Neural cell (in vitro differentiated cells): ENCODE data around the gene CHST6. TPM values are rescaled to one million over a fixed set of nuclear protein-coding genes. Genes with fewer than 3 reads are reported as not detected.
"Not testable (repeated sequence)": the region's sequence is repeated elsewhere in the genome, so short reads cannot be mapped to it uniquely, and the experiment has no call there.

Experiments used
- H2AFZ ChIP-seq: fragments of 200-600, 300-800 bp; sonication (generic), shearing (Covaris generic); 2 replicates; pipeline ENCODE4 v1.6.0; 2014; ENCODE audit warnings: low read depth, mild to moderate bottlenecking, antibody characterized with exemption, low read length, moderate library complexity
- H3F3A ChIP-seq: fragments of 200-600 bp; shearing (Covaris generic); 2 replicates; pipeline ENCODE4 v1.6.1; 2016; ENCODE audit warnings: mild to moderate bottlenecking, moderate library complexity, mixed read lengths, antibody characterized with exemption, low read length; ENCODE audit not compliant: insufficient read depth, poor library complexity, severe bottlenecking
- H3K27ac ChIP-seq: fragments of 200-600, 300-800 bp; sonication (generic), shearing (Covaris generic); 2 replicates; pipeline ENCODE4 v1.5.1; 2014; ENCODE audit warnings: mild to moderate bottlenecking, low read length, moderate library complexity
- H3K27me3 ChIP-seq: fragments of 300-800, 200-600 bp; sonication (generic), shearing (Covaris generic); 2 replicates; pipeline ENCODE4 v1.6.0; 2014; ENCODE audit warnings: mild to moderate bottlenecking, low read depth, low read length, moderate library complexity; ENCODE audit not compliant: insufficient read depth
- H3K36me3 ChIP-seq: fragments of 300-800, 200-600 bp; sonication (generic), shearing (Covaris generic); 2 replicates; pipeline ENCODE4 v1.5.1; 2014; ENCODE audit warnings: mild to moderate bottlenecking, antibody characterized with exemption, low read length, moderate library complexity; ENCODE audit not compliant: insufficient read depth
- H3K4me2 ChIP-seq: fragments of 300-800, 200-600 bp; sonication (generic), shearing (Covaris generic); 2 replicates; pipeline ENCODE4 v1.6.0; 2014; ENCODE audit warnings: mild to moderate bottlenecking, low read length
- H3K4me3 ChIP-seq: fragments of 300-800, 200-600 bp; sonication (generic), shearing (Covaris generic); 2 replicates; pipeline ENCODE4 v1.5.1; 2014; ENCODE audit warnings: mild to moderate bottlenecking, low read length, moderate library complexity
- H3K79me2 ChIP-seq: fragments of 200-600 bp; shearing (Covaris generic); replicated peaks from 2 replicates; pipeline ENCODE4 v1.6.0; 2014; ENCODE audit warnings: mild to moderate bottlenecking, low read length, moderate library complexity; ENCODE audit not compliant: insufficient read depth
- H3K9ac ChIP-seq: fragments of 300-800, 200-600 bp; sonication (generic), shearing (Covaris generic); 2 replicates; pipeline ENCODE4 v1.6.1; 2016; ENCODE audit warnings: mild to moderate bottlenecking, low read length, mixed read lengths
- H3K9me2 ChIP-seq: fragments of 200-600 bp; shearing (Covaris generic); 2 replicates; pipeline ENCODE4 v1.6.1; 2016; ENCODE audit warnings: mild to moderate bottlenecking, low read length, mixed read lengths; ENCODE audit not compliant: insufficient read depth
- H3K9me3 ChIP-seq: fragments of 200-600, 300-800 bp; sonication (generic), shearing (Covaris generic); 2 replicates; pipeline ENCODE4 v1.6.1; 2016; ENCODE audit warnings: mild to moderate bottlenecking, mixed run types, low read length, moderate library complexity, mixed read lengths
- H4K20me1 ChIP-seq: fragments of 200-600 bp; shearing (Covaris generic); 2 replicates; pipeline ENCODE4 v1.6.1; 2016; ENCODE audit warnings: mild to moderate bottlenecking, mixed run types; ENCODE audit not compliant: insufficient read depth
- EP300 ChIP-seq: fragments of 450-650 bp; conservative IDR thresholded peaks from 2 replicates; pipeline ENCODE4 v1.6.1; 2014; ENCODE audit warnings: antibody characterized with exemption, mild to moderate bottlenecking, moderate library complexity; ENCODE audit not compliant: poor library complexity, severe bottlenecking
- EZH2 ChIP-seq: fragments of 200-600, 300-800 bp; shearing (Covaris generic), sonication (generic); IDR thresholded peaks from 2 replicates; pipeline ENCODE4 v1.6.1; 2014; ENCODE audit warnings: antibody characterized with exemption, low read length, borderline replicate concordance, mild to moderate bottlenecking; ENCODE audit not compliant: insufficient read depth, poor library complexity, severe bottlenecking
- MXI1 ChIP-seq: fragments of 450-650 bp; conservative IDR thresholded peaks from 2 replicates; pipeline ENCODE4 v1.6.1; 2014; ENCODE audit warnings: antibody characterized with exemption, mild to moderate bottlenecking; ENCODE audit not compliant: poor library complexity, severe bottlenecking
- POLR2AphosphoS5 ChIP-seq: IDR thresholded peaks from 2 replicates; pipeline ENCODE4 v1.6.1; 2012
- RAD21 ChIP-seq: fragments of 450-650 bp; conservative IDR thresholded peaks from 2 replicates; pipeline ENCODE4 v1.6.1; 2014; ENCODE audit warnings: antibody characterized with exemption, mild to moderate bottlenecking, moderate library complexity
- SMC3 ChIP-seq: fragments of 450-650 bp; conservative IDR thresholded peaks from 2 replicates; pipeline ENCODE4 v1.6.1; 2014; ENCODE audit warnings: antibody characterized with exemption, mild to moderate bottlenecking, moderate library complexity; ENCODE audit not compliant: poor library complexity
- TAF1 ChIP-seq: IDR thresholded peaks from 2 replicates; pipeline ENCODE4 v1.6.1; 2012; ENCODE audit warnings: low read depth
- polyA minus RNA-seq: library from RNA; depleted of rRNA, polyadenylated mRNA; stranded (reverse); fragments of >200 nt; gene quantifications from 2 replicates; pipeline ENCODE4 v1.2.3, GENCODE V29; 2014
- polyA plus RNA-seq: library from polyadenylated mRNA; depleted of rRNA; stranded (reverse); fragments of >200 nt; gene quantifications from 2 replicates; pipeline ENCODE4 v1.2.3, GENCODE V29; 2014
- TF ChIP-seq, protein P1 (sequence below): fragments of 450-650 bp; IDR thresholded peaks from 2 replicates; pipeline ENCODE4 v1.5.1; 2014; ENCODE audit warnings: antibody characterized with exemption, mild to moderate bottlenecking, moderate library complexity; ENCODE audit not compliant: poor library complexity, severe bottlenecking
- TF ChIP-seq, protein P2 (sequence below): IDR thresholded peaks from 2 replicates; pipeline ENCODE4 v1.6.1; 2012; ENCODE audit warnings: borderline replicate concordance

Gene CHST6
- polyA plus RNA-seq, result 0.02 TPM in 1 of 2 replicates, not detected in the other
- 0.12 TPM in 1 of 2 replicates, not detected in the other for polyA minus RNA-seq

DNA sequence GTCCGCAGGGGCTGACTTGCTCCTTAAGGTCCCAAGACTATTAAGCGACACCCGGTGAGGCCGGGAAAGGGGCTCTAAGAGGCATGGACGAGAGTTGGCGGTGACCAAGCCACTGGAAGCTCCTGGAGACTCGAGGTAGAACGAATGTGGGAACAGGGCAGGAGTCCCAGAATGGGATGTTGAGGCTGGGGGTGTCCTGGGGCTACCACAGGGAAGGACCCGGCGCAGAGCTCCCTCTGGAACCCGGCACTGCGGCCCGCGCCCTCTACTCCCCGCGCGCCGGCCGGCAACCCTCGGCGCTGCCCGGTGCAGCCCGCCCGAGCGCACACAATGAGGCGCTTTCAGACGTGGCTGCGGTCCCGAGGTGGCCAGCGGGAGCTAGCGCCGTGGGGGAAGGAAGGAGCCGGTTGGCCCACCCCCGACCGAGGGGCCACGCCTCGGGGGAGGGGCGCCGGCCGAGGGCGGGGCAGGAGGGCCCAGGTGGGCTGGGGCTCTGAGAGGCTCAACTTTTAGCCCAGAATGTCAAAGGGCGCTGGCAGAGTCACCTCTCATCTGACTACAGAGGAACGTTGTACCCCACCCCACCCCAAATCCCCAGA is at the start of gene CHST6:
CHST6 (minus strand) TSS at position 366 of the 599 bp plus-strand sequence. CDS start 15,613 bp downstream, outside the sequence.
- H3K9ac ChIP-seq, result no peak within 1 kb of the TSS
- H4K20me1 ChIP-seq, result no peaks in the 10 kb centered on the region
- H3K4me2 ChIP-seq, result no peak within 1 kb of the TSS
- H3K27me3 ChIP-seq, result peaks cover 15% of the 10 kb centered on the region
- H3K79me2 ChIP-seq, result no peaks in the 10 kb centered on the region
- no peaks in the 10 kb centered on the region for H3K36me3 ChIP-seq
- peak within 1 kb of the TSS; percentile 50 for H3K4me3 ChIP-seq
- no peaks in the 10 kb centered on the region for H3F3A ChIP-seq
- H3K27ac ChIP-seq, result no peak within 1 kb of the TSS
- H2AFZ ChIP-seq, result no peak within 1 kb of the TSS
- no peak for TF ChIP-seq TAF1
- TF ChIP-seq POLR2AphosphoS5, result no peak
- no peaks in the 10 kb centered on the region for H3K9me3 ChIP-seq
- H3K9me2 ChIP-seq, result no peaks in the 10 kb centered on the region

DNA sequence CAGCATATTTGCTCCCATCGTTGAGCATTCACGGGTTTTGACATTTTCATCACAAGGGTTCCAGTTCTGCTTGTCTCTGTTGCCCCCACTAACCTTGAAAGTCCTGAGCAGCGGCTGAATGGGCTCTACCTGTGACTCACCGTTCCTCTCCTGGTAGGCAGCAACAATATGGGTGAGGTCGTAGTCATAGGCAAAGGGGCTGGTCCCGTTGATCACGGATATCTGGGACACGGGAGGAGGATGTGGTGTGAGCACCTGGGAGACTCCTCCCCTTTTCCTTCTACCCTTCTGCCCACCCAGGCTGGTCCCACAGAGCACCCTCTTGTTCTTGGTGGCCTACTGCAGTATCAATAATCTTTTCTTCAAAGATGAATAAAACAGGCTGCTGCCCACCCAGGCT is 47.2 kb upstream of the CHST6 start:
- H3K36me3 ChIP-seq, H3K27me3 ChIP-seq: not testable (repeated sequence)

DNA sequence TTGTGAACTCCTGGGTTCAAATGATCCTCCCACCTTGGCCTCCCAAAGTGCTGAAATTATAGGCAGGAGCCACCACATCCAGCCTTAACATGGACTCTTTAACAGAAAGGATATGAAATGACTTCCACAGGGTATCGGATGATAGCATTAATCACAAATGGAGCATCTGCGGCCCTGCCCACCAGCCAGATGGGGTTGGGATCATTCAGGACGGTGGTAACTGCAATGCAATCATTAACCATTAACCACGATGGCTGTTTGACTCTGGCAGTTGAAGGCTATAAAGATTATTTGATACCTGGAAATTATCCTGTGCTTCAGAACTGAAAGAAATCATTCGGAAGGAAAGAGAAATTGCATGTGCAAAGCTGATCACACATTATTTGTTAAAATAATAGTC is 46.0 kb upstream of the CHST6 start:
- Histone ChIP-seq H3K36me3 (no peaks in the 10 kb centered on the region), H4K20me1 (no peaks in the 10 kb centered on the region), H3K27me3 (no peaks in the 10 kb centered on the region), H3K4me3 (no peak overlapping the region), H2AFZ (no peak overlapping the region), H3K9me3 (no peaks in the 10 kb centered on the region), H3K9ac (no peak overlapping the region), H3K9me2 (no peaks in the 10 kb centered on the region), H3K27ac (no peak overlapping the region), H3F3A (no peaks in the 10 kb centered on the region), H3K79me2 (no peaks in the 10 kb centered on the region), H3K4me2 (no peak overlapping the region)
- TF ChIP-seq, protein P1, sequence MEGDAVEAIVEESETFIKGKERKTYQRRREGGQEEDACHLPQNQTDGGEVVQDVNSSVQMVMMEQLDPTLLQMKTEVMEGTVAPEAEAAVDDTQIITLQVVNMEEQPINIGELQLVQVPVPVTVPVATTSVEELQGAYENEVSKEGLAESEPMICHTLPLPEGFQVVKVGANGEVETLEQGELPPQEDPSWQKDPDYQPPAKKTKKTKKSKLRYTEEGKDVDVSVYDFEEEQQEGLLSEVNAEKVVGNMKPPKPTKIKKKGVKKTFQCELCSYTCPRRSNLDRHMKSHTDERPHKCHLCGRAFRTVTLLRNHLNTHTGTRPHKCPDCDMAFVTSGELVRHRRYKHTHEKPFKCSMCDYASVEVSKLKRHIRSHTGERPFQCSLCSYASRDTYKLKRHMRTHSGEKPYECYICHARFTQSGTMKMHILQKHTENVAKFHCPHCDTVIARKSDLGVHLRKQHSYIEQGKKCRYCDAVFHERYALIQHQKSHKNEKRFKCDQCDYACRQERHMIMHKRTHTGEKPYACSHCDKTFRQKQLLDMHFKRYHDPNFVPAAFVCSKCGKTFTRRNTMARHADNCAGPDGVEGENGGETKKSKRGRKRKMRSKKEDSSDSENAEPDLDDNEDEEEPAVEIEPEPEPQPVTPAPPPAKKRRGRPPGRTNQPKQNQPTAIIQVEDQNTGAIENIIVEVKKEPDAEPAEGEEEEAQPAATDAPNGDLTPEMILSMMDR, result no peak
- no peak for TF ChIP-seq SMC3
- TF ChIP-seq EZH2, result no peak
- TF ChIP-seq EP300, result no peak
- TF ChIP-seq TAF1, result no peak
- no peak for TF ChIP-seq POLR2AphosphoS5
- TF ChIP-seq, protein P2, sequence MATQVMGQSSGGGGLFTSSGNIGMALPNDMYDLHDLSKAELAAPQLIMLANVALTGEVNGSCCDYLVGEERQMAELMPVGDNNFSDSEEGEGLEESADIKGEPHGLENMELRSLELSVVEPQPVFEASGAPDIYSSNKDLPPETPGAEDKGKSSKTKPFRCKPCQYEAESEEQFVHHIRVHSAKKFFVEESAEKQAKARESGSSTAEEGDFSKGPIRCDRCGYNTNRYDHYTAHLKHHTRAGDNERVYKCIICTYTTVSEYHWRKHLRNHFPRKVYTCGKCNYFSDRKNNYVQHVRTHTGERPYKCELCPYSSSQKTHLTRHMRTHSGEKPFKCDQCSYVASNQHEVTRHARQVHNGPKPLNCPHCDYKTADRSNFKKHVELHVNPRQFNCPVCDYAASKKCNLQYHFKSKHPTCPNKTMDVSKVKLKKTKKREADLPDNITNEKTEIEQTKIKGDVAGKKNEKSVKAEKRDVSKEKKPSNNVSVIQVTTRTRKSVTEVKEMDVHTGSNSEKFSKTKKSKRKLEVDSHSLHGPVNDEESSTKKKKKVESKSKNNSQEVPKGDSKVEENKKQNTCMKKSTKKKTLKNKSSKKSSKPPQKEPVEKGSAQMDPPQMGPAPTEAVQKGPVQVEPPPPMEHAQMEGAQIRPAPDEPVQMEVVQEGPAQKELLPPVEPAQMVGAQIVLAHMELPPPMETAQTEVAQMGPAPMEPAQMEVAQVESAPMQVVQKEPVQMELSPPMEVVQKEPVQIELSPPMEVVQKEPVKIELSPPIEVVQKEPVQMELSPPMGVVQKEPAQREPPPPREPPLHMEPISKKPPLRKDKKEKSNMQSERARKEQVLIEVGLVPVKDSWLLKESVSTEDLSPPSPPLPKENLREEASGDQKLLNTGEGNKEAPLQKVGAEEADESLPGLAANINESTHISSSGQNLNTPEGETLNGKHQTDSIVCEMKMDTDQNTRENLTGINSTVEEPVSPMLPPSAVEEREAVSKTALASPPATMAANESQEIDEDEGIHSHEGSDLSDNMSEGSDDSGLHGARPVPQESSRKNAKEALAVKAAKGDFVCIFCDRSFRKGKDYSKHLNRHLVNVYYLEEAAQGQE, result no peak
- no peak for TF ChIP-seq RAD21
- no peak for TF ChIP-seq MXI1

More for the DNA sequence above, 47.2 kb upstream of the CHST6 start:
- H3K9me2 ChIP-seq, H3K79me2 ChIP-seq, H4K20me1 ChIP-seq, H3K4me3 ChIP-seq, H2AFZ ChIP-seq, H3F3A ChIP-seq, H3K27ac ChIP-seq, H3K9ac ChIP-seq, H3K4me2 ChIP-seq, H3K9me3 ChIP-seq: not testable (repeated sequence)

DNA sequence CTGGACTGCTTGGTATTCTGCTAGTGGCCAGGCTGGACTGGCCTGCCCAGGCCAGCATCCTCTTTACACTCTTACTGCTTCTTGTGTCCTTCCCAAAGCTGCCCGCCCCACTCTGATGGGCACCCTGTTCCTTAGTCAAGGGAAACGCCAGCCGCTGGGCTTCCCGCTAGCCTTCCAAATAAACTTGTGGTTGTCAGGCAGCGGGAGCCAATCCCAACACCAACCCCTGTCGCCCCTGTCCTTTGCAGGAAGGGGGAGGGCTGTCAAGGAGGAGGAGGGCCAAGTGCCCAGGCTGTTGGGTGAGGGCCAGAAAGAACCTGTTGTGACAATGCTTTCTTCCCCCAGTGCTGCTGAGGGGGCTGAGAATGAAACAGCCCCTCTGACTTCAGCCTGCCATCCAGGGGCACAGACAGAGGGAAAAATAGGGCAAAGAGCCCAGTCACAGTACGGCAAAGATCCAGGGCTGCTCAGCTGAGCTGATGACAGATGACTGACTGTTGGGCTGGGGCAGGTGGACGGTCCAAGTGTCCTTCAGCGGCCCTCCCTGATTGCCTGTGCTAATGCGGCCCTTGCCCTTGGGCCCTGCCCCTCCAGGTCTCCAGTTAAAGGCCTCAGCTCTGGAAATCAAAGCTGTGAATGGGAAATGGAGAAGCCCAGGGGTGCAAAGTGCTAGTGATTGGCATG is 43.8 kb upstream of the CHST6 start:
- H3K27me3 ChIP-seq, H3K9ac ChIP-seq, H3K9me2 ChIP-seq, H3K36me3 ChIP-seq, H3K79me2 ChIP-seq, H3K27ac ChIP-seq, H3K4me3 ChIP-seq, H4K20me1 ChIP-seq, H3K9me3 ChIP-seq, H2AFZ ChIP-seq, H3K4me2 ChIP-seq, H3F3A ChIP-seq: not testable (repeated sequence)
